OCI-LY1 (cell line): ENCODE results near the gene ZEB1.

Experiments used
- H2AFZ ChIP-seq: fragments of 200-600 bp; sonication (generic), shearing (Covaris generic); 2 replicates; pipeline ENCODE4 v1.6.0; 2014; ENCODE audit warnings: antibody characterized with exemption, mild to moderate bottlenecking, low read length
- H3F3A ChIP-seq: fragments of 200-600 bp; sonication (generic), shearing (Covaris generic); 2 replicates; pipeline ENCODE4 v1.6.0; 2014; ENCODE audit warnings: mild to moderate bottlenecking, antibody characterized with exemption, low read length, moderate library complexity; ENCODE audit not compliant: insufficient read depth
- H3K27ac ChIP-seq: fragments of 200-600 bp; sonication (generic); 2 replicates; pipeline ENCODE4 v1.5.1; 2014; ENCODE audit warnings: low read length, mixed run types, mild to moderate bottlenecking, low read depth; ENCODE audit not compliant: poor library complexity, severe bottlenecking
- H3K27me3 ChIP-seq: fragments of 200-600 bp; sonication (generic); 2 replicates; pipeline ENCODE4 v1.6.0; 2014; ENCODE audit warnings: antibody characterized with exemption, mild to moderate bottlenecking, low read length, moderate library complexity; ENCODE audit not compliant: insufficient read depth
- H3K36me3 ChIP-seq: fragments of 200-600 bp; sonication (generic); 2 replicates; pipeline ENCODE4 v1.6.1; 2014; ENCODE audit warnings: mild to moderate bottlenecking, antibody characterized with exemption, low read length, moderate library complexity, mixed read lengths; ENCODE audit not compliant: insufficient read depth
- H3K4me1 ChIP-seq: fragments of 200-600 bp; sonication (generic); 2 replicates; pipeline ENCODE4 v1.5.1; 2014; ENCODE audit warnings: mild to moderate bottlenecking, low read length, moderate library complexity; ENCODE audit not compliant: insufficient read depth, severe bottlenecking
- H3K4me2 ChIP-seq: fragments of 200-600 bp; sonication (generic), shearing (Covaris generic); 2 replicates; pipeline ENCODE4 v1.6.1; 2014; ENCODE audit warnings: low read length
- H3K4me3 ChIP-seq: fragments of 200-600 bp; sonication (generic); 2 replicates; pipeline ENCODE4 v1.5.1; 2014; ENCODE audit warnings: low read length, low read depth, mild to moderate bottlenecking, mixed read lengths; ENCODE audit not compliant: poor library complexity, severe bottlenecking
- H3K79me2 ChIP-seq: fragments of 200-600 bp; shearing (Covaris generic); 2 replicates; pipeline ENCODE4 v1.6.1; 2016; ENCODE audit warnings: mixed run types, low read length, mixed read lengths; ENCODE audit not compliant: insufficient read depth
- H3K9ac ChIP-seq: fragments of 200-600 bp; sonication (generic), shearing (Covaris generic); 2 replicates; pipeline ENCODE4 v1.6.1; 2014; ENCODE audit warnings: mild to moderate bottlenecking, low read length, mixed read lengths
- H3K9me2 ChIP-seq: fragments of 200-600 bp; sonication (generic), shearing (Covaris generic); 2 replicates; pipeline ENCODE4 v1.6.1; 2014; ENCODE audit warnings: low read depth, mild to moderate bottlenecking, low read length, mixed read lengths
- H3K9me3 ChIP-seq: fragments of 200-600 bp; shearing (Covaris generic); 2 replicates; pipeline ENCODE4 v1.6.1; 2014; ENCODE audit warnings: low read length, mixed read lengths
- H4K20me1 ChIP-seq: fragments of 200-600 bp; sonication (generic), shearing (Covaris generic); 2 replicates; pipeline ENCODE4 v1.6.0; 2016; ENCODE audit warnings: mild to moderate bottlenecking, low read length; ENCODE audit not compliant: insufficient read depth
- EZH2 ChIP-seq: fragments of 200-600 bp; sonication (generic), shearing (Covaris generic); IDR thresholded peaks from 2 replicates; pipeline ENCODE4 v1.8.0; 2017; ENCODE audit warnings: borderline replicate concordance, mixed run types, mild to moderate bottlenecking, antibody characterized with exemption, low read length, moderate library complexity, mixed read lengths
- TF ChIP-seq, protein P1 (sequence below): fragments of 200-600 bp; sonication (generic), shearing (Covaris generic); IDR thresholded peaks from 2 replicates; pipeline ENCODE4 v1.5.1; 2017; ENCODE audit warnings: mild to moderate bottlenecking, antibody characterized with exemption, low read length, moderate library complexity, mixed read lengths

ZEB1 gene

GRCh38 chr10:31280972-31281371 lies 38.0 kb upstream of the ZEB1 start:
- Histone ChIP-seq H3K4me2 (no peak overlapping the region), H3K79me2 (no peaks in the 10 kb centered on the region), H3K27ac (no peak overlapping the region), H3K27me3 (no peaks in the 10 kb centered on the region), H3K9ac (no peak overlapping the region), H3K9me3 (no peaks in the 10 kb centered on the region), H4K20me1 (no peaks in the 10 kb centered on the region), H3K4me3 (no peak overlapping the region), H3K9me2 (no peaks in the 10 kb centered on the region), H2AFZ (no peak overlapping the region), H3F3A (no peaks in the 10 kb centered on the region), H3K36me3 (no peaks in the 10 kb centered on the region), H3K4me1 (no peaks in the 10 kb centered on the region)
- TF ChIP-seq, protein P1, sequence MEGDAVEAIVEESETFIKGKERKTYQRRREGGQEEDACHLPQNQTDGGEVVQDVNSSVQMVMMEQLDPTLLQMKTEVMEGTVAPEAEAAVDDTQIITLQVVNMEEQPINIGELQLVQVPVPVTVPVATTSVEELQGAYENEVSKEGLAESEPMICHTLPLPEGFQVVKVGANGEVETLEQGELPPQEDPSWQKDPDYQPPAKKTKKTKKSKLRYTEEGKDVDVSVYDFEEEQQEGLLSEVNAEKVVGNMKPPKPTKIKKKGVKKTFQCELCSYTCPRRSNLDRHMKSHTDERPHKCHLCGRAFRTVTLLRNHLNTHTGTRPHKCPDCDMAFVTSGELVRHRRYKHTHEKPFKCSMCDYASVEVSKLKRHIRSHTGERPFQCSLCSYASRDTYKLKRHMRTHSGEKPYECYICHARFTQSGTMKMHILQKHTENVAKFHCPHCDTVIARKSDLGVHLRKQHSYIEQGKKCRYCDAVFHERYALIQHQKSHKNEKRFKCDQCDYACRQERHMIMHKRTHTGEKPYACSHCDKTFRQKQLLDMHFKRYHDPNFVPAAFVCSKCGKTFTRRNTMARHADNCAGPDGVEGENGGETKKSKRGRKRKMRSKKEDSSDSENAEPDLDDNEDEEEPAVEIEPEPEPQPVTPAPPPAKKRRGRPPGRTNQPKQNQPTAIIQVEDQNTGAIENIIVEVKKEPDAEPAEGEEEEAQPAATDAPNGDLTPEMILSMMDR: no peak
- no peak for TF ChIP-seq EZH2

DNA sequence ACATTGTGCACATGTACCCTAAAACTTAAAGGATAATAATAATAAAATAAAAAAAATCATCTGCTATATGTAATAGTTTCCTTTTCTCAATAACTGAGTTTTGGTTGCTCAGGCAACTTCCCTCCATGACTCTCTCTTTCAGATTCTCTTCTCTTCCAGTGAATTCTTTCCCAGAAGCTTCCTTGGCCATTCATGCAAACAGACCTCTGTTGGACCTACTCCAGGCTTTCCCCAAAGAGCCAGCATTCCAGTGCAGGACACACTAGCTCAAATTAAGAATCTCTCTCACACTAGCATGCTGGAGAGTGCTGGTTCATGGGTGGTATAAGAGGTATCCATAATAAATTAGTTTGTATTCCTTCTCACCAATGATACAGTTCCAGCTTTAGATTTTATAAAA lies 31.0 kb upstream of the ZEB1 start:
- H3K4me1 ChIP-seq: no peaks in the 10 kb centered on the region
- H2AFZ ChIP-seq: no peak overlapping the region
- no peak overlapping the region for H3K4me3 ChIP-seq
- no peaks in the 10 kb centered on the region for H3K9me3 ChIP-seq
- H3K36me3 ChIP-seq: no peaks in the 10 kb centered on the region
- no peaks in the 10 kb centered on the region for H3K27me3 ChIP-seq
- H4K20me1 ChIP-seq: no peaks in the 10 kb centered on the region
- H3K4me2 ChIP-seq: no peak overlapping the region
- no peak overlapping the region for H3K27ac ChIP-seq
- no peak overlapping the region for H3K9ac ChIP-seq
- no peaks in the 10 kb centered on the region for H3K79me2 ChIP-seq
- no peaks in the 10 kb centered on the region for H3F3A ChIP-seq
- no peaks in the 10 kb centered on the region for H3K9me2 ChIP-seq
- TF ChIP-seq, protein P1: no peak
- TF ChIP-seq EZH2: no peak

- Histone ChIP-seq H3F3A (no peaks in the 10 kb centered on the region), H3K4me2 (no peak overlapping the region), H3K36me3 (no peaks in the 10 kb centered on the region), H3K9me3 (no peaks in the 10 kb centered on the region), H3K9ac (no peak overlapping the region), H2AFZ (no peak overlapping the region), H3K79me2 (no peaks in the 10 kb centered on the region), H4K20me1 (no peaks in the 10 kb centered on the region), H3K4me1 (no peaks in the 10 kb centered on the region), H3K9me2 (no peaks in the 10 kb centered on the region), H3K27me3 (no peaks in the 10 kb centered on the region), H3K27ac (no peak overlapping the region), H3K4me3 (no peak overlapping the region)
- no peak for TF ChIP-seq EZH2
- TF ChIP-seq, protein P1: no peak
These were observed 30.1 kb upstream of the ZEB1 start for GRCh38 chr10:31288962-31289361.
